GM12872 (cell line): ENCODE measurements around the gene GLP2R.
A peak's percentile ranks its signal among the peaks of the same experiment; 100 is the strongest.

Source experiments
- TF ChIP-seq, protein P1 (sequence below): IDR thresholded peaks from 3 replicates; pipeline ENCODE4 v1.5.1; 2011; ENCODE audit warnings: low read depth, mild to moderate bottlenecking, low read length, moderate library complexity; ENCODE audit not compliant: insufficient read depth

Gene GLP2R

GRCh38 chr17:9900044-9900594, 74.4 kb downstream of the GLP2R start:
- TF ChIP-seq, protein P1, sequence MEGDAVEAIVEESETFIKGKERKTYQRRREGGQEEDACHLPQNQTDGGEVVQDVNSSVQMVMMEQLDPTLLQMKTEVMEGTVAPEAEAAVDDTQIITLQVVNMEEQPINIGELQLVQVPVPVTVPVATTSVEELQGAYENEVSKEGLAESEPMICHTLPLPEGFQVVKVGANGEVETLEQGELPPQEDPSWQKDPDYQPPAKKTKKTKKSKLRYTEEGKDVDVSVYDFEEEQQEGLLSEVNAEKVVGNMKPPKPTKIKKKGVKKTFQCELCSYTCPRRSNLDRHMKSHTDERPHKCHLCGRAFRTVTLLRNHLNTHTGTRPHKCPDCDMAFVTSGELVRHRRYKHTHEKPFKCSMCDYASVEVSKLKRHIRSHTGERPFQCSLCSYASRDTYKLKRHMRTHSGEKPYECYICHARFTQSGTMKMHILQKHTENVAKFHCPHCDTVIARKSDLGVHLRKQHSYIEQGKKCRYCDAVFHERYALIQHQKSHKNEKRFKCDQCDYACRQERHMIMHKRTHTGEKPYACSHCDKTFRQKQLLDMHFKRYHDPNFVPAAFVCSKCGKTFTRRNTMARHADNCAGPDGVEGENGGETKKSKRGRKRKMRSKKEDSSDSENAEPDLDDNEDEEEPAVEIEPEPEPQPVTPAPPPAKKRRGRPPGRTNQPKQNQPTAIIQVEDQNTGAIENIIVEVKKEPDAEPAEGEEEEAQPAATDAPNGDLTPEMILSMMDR = no peak

DNA sequence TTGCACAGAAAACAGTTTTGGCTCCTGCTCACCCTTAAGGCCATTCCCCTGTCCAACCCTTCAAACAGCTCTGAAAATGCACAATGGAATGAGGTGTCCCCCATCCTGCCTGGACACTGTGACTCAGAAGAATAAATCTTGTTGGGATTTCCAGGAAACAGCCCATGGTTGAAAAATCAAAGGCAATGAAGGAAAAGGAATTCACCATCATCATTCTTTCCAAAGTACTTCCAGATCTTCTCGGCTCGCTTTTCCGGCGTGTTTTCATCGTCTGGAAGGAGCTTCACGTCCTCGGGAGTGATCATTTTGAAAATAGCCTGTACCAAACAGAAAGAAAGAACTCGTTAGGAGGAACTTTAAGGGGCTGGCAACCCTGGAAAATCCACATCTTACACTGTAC, 75.1 kb downstream of the GLP2R start:
- TF ChIP-seq, protein P1 = no peak

- TF ChIP-seq, protein P1 = no peak
Measured at GRCh38 chr17:9902120-9902519, 76.4 kb downstream of the GLP2R start.

DNA sequence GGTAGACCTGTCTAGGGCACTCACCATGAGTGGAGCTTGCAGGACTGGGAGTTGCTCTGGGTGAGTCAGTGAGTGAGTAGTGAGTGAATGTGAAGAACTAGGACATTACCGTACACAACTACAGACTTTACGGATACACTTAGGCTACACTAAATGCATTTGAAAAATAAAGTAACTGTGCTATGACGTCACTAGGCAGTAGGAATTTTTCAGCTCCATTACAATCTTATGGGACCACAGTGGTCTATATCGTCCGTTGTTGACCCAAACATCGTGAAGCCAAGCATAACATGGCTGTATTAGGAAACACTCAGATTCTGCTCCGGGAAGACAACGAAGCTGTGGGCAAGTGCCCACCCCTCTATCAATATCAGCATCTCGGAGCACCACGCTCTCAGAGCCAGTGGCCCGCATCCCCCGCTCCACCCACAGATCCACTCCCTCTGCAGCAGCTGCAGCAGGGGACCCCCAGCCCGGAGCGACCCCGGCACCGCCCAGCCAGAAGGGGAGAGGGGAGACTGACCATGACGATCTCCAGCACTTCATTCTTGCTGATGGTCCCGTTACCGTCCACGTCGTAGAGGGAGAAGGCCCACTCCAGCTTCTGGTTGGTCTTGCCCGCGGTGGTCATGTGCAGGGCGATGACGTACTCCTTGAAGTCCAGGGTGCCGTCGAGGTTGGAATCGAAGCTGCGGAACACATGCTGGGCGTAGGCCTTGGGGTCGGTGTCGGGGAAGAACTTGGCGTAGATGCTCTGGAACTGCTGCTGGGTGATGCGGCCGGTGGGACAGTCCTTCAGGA, 78.8 kb downstream of the GLP2R start:
- TF ChIP-seq, protein P1 = no peak

- TF ChIP-seq, protein P1 = no peak
Measured at GRCh38 chr17:9905078-9905415, 79.3 kb downstream of the GLP2R start, which contains the start of gene RCVRN. Gene RCVRN (minus strand): TSS chr17:9905271. CDS start chr17:9905180, 91 bp downstream.

DNA sequence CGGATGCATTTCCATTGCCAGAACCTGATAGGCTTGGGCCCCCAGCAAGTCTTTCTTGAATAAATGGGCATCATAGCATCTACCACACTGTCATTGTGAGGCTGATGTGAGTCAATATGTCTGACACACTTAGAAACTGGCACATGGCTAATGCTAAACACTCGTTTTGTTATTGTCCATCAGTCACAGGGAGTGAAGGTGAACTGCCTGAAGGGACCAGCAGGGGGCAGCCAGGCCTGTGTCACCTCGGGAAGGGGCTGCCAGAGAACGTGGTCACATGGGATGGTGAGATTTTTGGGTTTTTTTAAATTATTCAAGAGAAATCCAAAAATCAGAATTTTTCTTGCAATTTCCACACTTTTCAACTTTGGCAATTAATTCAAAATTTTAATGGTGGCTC, 80.2 kb downstream of the GLP2R start:
- TF ChIP-seq, protein P1 = peak; percentile 76

GRCh38 chr17:9906616-9907015, 80.9 kb downstream of the GLP2R start:
- TF ChIP-seq, protein P1 = no peak
